Measurements from ENCODE around the gene B9D1. TPM values are rescaled to one million over a fixed set of nuclear protein-coding genes. Genes with fewer than 3 reads are reported as not detected.
A peak's percentile ranks its signal among the peaks of the same experiment; 100 is the strongest.

B9D1 gene
- total and polyA plus RNA-seq, 4 donors, result 23.5 to 47.9 (median 26.0) TPM

DNA sequence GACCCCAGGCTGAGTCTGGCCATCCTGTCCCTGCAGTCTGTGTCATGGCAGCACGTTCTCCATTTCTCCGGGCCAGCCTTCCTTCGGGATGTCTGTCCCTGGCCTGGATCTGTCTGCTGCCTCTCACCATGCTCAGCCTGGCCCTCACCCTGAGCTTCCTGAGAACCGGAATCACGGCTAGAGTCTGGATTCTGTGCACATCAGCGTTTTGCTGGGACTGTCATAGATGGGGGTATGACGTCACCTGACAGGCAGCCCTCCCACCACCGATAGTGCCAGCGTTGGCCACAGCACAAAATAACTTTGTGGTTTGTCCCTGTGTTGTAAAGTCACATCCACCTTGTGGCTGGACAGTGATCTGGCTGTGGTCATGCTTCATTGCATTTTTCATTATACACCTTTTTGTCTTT, 59.2 kb downstream of the B9D1 start:
- no peaks in the 10 kb centered on the region for H3K27me3 ChIP-seq (ENCODE audit: control insufficient read depth in 3 of 3, insufficient read depth in 3 of 3, low read length in 2 of 3)
- peaks cover 1 to 45% (median 7%) of the 10 kb centered on the region in 5 donors for H3K4me1 ChIP-seq (ENCODE audit: control insufficient read depth in 5 of 5, insufficient read depth in 5 of 5, low read length in 5 of 5)
- DNase-seq (no peak), ATAC-seq (ENCODE audit: insufficient read depth, low FRiP score) (no peak)
- 67 to 71% methylated on average over 9 of the region's 9 CpGs for WGBS, 2 donors
- peaks cover 0 to 7% (median 3%) of the 10 kb centered on the region in 4 donors for H3K36me3 ChIP-seq (ENCODE audit: control insufficient read depth in 4 of 4, insufficient read depth in 4 of 4, low read length in 4 of 4)
- H3K9ac ChIP-seq (ENCODE audit: insufficient read depth in 1 of 2, low read length in 2 of 2), result no peak overlapping the region
- TF ChIP-seq, protein P1, sequence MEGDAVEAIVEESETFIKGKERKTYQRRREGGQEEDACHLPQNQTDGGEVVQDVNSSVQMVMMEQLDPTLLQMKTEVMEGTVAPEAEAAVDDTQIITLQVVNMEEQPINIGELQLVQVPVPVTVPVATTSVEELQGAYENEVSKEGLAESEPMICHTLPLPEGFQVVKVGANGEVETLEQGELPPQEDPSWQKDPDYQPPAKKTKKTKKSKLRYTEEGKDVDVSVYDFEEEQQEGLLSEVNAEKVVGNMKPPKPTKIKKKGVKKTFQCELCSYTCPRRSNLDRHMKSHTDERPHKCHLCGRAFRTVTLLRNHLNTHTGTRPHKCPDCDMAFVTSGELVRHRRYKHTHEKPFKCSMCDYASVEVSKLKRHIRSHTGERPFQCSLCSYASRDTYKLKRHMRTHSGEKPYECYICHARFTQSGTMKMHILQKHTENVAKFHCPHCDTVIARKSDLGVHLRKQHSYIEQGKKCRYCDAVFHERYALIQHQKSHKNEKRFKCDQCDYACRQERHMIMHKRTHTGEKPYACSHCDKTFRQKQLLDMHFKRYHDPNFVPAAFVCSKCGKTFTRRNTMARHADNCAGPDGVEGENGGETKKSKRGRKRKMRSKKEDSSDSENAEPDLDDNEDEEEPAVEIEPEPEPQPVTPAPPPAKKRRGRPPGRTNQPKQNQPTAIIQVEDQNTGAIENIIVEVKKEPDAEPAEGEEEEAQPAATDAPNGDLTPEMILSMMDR (IDR thresholded peaks at IDR 0.05; ENCODE audit: control extremely low read depth, extremely low read depth), result no peak
- H3K9me3 ChIP-seq (ENCODE audit: control insufficient read depth in 4 of 4, insufficient read depth in 3 of 4, low read length in 3 of 4), result no peaks in the 10 kb centered on the region
- H3K27ac ChIP-seq (ENCODE audit: low read depth in 1 of 2, low read length in 1 of 2), result peak overlapping the region; percentile 35 to 75
- no peak overlapping the region for H3K4me3 ChIP-seq

DNA sequence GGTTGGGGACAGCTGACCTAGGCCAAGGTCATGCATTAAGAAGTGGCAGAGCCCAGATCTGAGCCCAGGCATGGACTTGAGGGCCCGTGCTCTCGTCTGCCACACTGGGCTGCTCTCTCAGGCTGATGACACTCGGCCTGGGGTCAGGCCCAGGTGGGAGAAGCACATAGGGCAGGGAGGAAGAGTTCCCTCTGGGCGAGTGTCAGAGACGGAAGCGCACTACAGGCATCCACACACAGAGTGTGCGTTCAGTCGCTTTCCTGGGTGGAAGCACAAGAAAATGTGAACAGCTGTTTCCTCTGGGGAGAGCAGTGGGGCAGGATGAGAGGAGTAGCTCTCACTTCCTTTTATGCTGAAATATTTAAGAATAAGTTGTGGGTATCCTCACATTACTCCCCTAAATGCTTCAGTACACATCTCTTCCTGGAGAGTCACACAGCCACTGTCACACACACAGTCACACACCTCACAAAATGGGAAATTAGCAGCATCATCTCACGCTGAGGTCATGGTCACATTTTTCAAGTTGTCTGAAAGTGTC, 59.7 kb downstream of the B9D1 start:
- H3K4me1 ChIP-seq (ENCODE audit: control insufficient read depth in 5 of 5, insufficient read depth in 5 of 5, low read length in 5 of 5), result peaks cover 0 to 42% (median 7%) of the 10 kb centered on the region in 5 donors
- peaks cover 0 to 7% (median 3%) of the 10 kb centered on the region in 4 donors for H3K36me3 ChIP-seq (ENCODE audit: control insufficient read depth in 4 of 4, insufficient read depth in 4 of 4, low read length in 4 of 4)
- peak overlapping the region in 1 of 2 donors; percentile 7 for H3K9ac ChIP-seq (ENCODE audit: insufficient read depth in 1 of 2, low read length in 2 of 2)
- H3K27me3 ChIP-seq (ENCODE audit: control insufficient read depth in 3 of 3, insufficient read depth in 3 of 3, low read length in 2 of 3), result no peaks in the 10 kb centered on the region
- 37 to 51% methylated on average over 9 of the region's 9 CpGs for WGBS, 2 donors
- no peak overlapping the region for H3K4me3 ChIP-seq
- ATAC-seq (ENCODE audit: insufficient read depth, low FRiP score) (no peak), DNase-seq (no peak)
- H3K27ac ChIP-seq (ENCODE audit: low read depth in 1 of 2, low read length in 1 of 2), result peak overlapping the region; percentile 35 to 75
- no peaks in the 10 kb centered on the region for H3K9me3 ChIP-seq (ENCODE audit: control insufficient read depth in 4 of 4, insufficient read depth in 3 of 4, low read length in 3 of 4)
- TF ChIP-seq, protein P1 (IDR thresholded peaks at IDR 0.05; ENCODE audit: control extremely low read depth, extremely low read depth), result no peak

DNA sequence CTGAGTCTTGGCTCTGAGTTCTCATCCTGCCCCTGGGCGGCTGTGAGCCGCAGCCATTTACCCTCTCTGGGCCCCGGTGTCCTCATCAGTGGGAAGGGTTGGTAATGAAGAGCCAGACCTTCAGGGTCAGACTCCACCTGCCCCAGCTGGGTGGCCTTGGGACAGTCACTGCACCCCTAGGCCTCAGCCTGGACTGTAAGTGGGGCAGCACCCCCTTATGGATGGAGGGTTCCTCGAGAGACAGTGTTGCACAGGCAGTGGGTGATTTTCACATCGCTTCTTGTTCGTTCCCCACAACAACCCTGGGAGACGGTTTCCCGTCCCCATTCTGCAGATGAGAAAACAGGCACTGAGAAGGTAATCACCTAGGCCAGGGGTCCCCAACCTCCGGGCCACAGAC, 60.5 kb downstream of the B9D1 start:
- H3K9me3 ChIP-seq (ENCODE audit: control insufficient read depth in 4 of 4, insufficient read depth in 3 of 4, low read length in 3 of 4), result no peaks in the 10 kb centered on the region
- 92 to 95% methylated on average over 9 of the region's 9 CpGs for WGBS, 2 donors
- no peak for DNase-seq
- TF ChIP-seq, protein P1 (IDR thresholded peaks at IDR 0.05; ENCODE audit: control extremely low read depth, extremely low read depth), result no peak
- peak overlapping the region in 1 of 2 donors; percentile 57 for H3K27ac ChIP-seq (ENCODE audit: low read depth in 1 of 2, low read length in 1 of 2)
- peaks cover 0 to 44% (median 7%) of the 10 kb centered on the region in 5 donors for H3K4me1 ChIP-seq (ENCODE audit: control insufficient read depth in 5 of 5, insufficient read depth in 5 of 5, low read length in 5 of 5)
- no peak overlapping the region for H3K9ac ChIP-seq (ENCODE audit: insufficient read depth in 1 of 2, low read length in 2 of 2)
- no peak overlapping the region for H3K4me3 ChIP-seq
- H3K27me3 ChIP-seq (ENCODE audit: control insufficient read depth in 3 of 3, insufficient read depth in 3 of 3, low read length in 2 of 3), result no peaks in the 10 kb centered on the region
- H3K36me3 ChIP-seq (ENCODE audit: control insufficient read depth in 4 of 4, insufficient read depth in 4 of 4, low read length in 4 of 4), result peaks cover 0 to 9% (median 3%) of the 10 kb centered on the region in 4 donors
- ATAC-seq (ENCODE audit: insufficient read depth, low FRiP score), result no peak
